ENCODE measurements around the gene CTU1.

The CTU1 gene

DNA sequence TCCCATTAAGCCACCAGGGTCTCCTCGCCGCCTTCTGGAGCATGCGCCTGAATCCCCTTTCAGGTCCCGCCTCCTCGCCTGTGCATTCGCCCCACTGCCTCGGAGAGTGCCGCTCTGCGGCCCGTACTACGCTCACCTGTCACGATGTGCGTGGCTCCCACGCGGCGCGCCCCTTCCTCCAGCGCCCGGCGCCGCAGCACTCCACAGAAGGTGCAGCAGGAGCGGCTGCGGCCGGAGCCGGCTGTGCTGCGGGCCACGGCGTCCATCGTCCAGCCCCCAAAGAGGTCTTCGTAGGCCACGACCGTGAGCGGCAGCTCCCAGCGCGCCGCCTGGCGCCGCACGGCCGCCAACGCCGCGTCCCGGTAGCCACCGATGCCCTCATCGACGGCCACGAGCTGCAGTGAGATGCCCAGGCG is 4.3 kb downstream of the CTU1 start:
- DNase-seq (ENCODE audit: low read depth), result no peak

DNA sequence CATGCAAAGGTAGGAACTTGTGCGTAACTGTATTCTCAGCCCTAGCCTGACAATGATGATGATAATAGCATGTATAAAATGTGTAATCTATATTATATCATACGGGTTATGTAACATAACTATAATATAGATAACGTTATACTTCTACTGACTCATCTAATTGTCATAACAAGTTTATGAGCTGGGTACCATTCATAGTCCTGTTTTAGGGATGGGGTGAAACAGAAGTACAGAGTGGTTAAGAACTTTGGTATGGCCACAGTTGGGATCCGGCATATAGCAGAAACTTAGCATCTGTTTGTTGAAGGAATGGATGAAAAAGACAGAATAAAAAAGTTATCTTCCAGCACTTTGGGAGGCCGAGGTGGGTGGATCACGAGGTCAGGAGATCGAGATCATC is 5.2 kb downstream of the CTU1 start:
- no peak for DNase-seq (ENCODE audit: low read depth)

DNA sequence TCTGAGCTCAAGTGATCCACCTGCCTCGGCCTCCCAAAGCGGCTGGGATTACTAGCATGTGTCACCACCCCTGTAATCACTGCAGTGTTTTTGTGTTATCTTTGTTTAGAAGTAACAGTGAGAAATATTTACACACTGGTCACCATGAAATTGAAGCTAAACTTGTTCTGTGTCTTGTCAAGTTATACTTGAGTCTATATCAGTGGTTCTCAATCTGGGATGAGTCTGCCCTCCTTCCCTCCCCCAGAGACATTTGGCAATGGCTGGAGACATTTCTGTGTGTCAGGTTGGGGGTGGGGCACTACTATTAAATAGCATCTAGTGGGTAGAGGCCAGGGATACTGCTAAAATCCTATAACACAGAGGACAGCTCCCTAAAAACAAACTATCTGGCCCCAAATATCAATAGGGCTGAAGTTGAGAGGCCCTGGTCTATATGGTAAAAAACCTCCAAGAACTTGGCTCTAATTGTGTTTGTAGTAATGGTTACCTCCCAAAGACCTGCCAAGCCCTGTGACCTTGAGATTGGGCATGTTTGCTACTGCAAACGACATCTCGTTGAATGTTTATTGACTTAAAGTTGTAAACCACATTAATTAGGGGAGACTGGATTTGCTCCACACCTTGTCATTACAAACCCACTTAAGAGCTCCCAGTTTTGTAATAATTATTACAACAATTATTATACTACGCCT is 6.9 kb downstream of the CTU1 start:
- DNase-seq (ENCODE audit: low read depth), result no peak

DNA sequence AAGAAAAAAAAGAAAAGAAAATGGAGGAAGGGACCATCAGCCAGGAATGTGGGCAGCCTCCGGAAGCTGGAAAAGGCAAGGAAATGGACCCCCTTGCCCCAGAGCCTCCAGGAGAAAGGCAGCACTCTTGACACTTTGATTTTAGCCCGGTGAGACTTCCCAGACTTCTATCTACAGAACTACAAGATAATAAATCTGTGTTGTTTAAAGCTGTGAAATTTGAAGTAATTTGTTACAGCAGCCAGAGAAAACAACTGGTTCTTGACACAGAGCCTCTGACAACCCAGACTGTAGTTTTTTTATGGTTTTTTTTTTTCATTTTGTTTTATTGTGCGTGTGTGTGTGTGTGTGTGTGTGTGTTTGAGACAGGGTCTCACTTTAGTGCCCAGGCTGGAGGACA is 7.6 kb downstream of the CTU1 start:
- DNase-seq (ENCODE audit: low read depth), result no peak

DNA sequence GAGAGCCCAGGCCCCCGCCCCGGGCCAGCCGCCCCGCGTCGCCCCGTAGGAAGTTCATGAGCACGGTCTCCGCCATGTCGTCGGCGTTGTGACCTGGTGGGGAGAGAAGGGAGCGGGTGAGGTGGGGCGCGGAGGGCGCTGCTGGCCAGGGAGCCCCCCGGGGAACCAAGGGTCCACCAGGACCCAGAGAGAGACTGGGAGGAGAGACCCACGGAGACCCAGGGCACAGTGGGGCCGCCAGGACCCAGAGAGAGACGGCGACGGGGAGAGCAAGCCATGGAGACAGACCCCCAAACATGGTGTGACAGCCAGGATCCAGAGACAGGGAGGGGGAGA is 9.2 kb downstream of the CTU1 start:
- no peak for DNase-seq (ENCODE audit: low read depth)

DNA sequence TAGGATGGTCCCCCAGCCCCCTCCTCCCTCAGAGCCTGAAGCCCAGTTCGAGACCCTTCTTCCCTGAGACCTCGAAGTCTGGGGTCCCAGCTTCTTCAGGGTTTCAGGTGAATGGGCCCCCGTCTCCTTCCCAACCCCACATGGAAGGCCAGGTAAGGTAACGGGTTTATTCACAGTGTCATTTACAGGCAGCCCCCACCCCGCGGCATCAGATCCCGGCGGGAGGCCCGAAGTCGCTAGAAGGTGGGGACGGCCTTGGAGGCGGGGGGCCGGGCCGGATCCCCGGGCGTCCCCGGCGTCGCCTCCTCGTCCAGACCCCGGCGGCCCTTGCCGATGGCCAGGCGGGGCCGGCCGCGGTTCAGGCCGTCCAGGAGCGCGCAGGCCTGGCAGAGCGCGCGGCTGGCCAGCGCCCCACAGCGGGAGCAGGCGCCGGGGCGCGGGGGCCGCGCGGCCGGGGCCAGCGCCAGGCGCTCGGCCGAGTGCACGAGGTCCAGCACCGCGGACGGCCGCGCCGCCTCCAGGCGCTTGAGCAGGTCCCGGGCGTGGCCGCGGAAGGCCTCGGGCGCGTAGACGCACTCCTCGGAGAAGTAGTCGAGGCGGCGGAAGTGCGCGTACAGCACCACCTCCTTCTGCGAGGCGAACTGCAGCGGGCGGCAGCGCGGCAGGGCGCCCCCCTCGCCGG is 9.7 kb downstream of the CTU1 start:
- no peak for DNase-seq (ENCODE audit: low read depth)

DNA sequence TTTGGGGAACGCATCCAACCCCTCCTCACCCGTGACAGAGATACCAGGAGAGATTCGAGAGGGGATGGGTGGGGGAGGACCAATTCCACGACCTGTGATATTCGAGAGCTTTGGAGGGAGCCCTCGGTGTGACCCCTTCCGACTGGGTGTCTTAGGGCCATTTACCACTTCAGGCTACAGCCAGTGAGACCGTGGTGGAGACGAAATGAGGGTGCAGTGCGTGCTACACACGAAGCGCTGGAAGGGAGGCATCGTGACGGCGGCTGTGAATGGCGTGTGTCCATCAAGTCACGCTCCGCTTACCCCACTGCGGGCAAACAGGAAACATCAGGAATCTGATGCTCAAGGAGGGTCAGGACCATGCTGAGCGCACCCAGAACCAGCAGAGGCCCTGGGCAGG is 10.4 kb downstream of the CTU1 start:
- no peak for DNase-seq (ENCODE audit: low read depth)

DNA sequence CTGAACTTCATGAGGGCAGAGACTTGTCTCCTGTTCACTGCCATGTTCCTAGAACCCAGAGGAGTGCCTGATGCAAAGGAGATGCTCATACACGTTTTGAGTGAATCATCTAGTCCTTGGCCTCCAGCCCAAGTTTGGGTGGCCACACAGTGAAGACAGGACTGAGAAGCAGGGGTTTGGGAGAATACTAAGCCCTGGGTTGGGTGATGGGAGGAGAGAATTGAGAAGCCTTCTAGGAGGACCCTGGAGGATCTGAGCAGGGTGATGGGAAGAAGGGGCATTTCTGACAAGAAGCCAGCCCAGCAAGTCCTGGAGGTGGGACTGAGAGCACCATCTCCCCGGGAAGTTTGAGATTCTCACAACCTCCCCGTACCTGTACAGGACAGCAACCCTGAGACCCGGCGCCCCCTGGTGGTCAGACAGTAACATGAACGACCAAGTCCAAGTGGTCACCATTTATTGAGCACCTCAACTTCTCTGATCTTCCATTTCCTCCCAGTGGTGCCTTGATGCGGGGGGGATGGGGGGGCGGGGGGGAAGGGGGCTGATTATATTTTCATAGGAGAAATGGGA is 11.0 kb downstream of the CTU1 start:
- DNase-seq (ENCODE audit: low read depth), result peak; percentile 22

DNA sequence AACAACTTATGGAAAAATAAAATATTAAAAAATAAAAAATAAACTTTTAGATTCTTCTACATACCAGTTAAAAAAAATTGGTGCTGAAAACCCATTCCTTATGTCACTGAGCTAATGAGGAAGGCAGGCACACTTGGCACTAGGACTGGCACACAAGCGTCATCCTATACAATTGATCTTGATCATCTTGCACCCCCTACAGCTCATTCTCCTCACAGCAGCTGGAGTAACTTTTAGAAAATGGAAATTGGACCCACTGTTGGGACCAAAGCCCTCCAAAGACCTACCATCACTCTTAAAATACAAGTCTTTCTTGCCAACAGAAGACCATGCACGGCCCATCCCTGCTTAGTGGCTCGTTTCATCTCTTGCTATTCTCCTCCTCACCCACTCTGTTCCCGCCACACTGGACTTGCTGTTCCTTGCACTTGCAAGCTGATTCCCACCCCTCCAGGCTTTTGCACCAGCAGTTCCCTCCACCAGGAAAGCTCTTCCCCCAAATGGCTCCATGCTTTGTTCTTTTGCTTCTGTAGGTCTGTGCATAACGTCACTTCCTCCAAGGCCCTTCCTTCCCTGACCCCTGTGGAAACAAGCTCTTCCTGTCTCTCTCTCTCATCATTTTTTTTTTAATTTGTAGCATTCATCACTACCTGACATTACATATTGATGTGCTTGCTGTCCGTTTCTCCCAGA is 11.6 kb downstream of the CTU1 start:
- no peak for DNase-seq (ENCODE audit: low read depth)

DNA sequence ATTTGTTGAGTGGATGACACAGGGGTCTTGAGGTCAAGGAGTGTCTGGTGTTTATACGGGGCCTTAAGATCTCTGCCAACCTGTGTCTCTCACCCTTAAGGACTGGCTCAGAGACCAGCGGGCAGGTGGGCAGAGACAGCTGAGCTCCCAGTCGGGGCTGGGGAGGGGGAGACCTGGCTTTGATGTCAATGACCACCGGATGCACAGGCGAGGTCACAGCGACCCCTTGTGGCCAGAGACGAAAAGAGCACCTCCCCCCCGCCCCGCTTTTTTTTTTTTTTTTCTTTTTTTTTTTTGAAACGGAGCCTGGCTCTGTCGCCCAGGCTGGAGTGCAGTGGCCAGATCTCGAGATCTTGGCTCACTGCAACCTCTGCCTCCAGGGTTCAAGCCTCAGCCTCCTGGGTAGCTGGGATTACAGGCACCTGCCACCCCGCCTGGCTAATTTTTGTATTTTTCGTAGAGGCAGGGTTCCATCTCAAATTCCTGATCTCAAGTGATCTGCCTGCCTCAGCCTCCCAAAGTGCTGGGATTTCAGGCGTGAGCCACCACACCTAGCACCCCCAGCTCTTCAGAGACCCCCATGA is 13.4 kb downstream of the CTU1 start:
- no peak for DNase-seq (ENCODE audit: low read depth)

DNA sequence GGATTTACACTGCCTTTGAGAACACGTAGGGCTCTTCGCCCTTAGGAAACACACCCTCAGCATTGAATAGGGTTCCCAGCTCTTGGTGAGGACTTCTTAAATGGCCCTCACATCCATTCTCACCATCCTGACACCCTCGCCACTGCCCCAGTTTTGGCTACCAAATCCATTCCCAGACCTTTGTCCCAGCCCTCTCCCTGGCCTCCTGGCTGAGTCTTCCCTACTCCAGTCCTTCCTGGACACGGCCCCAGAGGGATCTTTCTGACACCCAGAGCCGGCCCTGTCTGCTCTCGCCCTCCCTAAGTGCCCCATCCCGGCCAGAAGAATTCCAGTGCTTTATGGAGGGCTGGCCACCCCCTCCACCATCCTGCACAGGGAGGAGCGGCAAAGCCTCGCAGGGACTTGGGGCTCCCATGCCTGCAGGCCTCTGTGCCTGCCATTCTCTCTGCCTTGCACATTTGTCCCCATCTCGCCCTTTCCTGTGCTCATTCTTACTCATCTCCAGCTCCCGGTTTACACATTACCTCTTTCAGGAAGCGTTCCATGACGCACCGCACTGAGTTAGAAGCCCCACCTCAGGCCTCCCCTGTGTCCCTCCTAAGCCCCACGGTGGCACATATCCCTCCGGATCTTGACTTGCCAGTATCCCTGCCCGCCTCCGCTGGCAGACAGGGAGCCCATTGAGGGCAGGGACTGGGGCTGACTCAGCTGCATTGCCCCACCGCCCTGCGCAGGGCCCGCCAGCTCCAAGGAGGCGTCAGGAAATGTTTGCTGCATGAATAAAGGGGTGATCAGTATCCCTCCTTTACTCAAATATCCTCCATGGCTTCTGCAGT is 14.5 kb downstream of the CTU1 start:
- DNase-seq (ENCODE audit: low read depth), result no peak

DNA sequence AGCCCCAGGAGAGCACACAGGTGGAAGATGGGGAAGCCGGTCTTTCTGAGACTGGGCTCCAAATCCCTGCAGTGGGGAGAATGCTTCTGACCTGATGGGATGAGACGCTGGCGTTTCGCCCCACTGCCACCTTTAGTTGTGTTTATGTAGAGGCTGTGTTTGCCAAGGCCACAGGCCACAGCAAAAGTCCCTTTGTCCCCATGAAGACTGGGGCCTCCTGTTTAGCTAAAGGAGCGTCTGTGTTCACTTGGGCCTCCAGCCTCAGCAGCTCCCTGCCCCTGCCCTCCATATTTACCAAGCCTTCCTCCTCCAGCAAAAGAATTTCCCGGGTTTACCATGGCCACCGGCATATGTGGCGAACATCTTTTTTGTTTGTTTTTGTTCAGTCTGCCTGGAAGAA is 15.1 kb downstream of the CTU1 start:
- DNase-seq (ENCODE audit: low read depth), result no peak

DNA sequence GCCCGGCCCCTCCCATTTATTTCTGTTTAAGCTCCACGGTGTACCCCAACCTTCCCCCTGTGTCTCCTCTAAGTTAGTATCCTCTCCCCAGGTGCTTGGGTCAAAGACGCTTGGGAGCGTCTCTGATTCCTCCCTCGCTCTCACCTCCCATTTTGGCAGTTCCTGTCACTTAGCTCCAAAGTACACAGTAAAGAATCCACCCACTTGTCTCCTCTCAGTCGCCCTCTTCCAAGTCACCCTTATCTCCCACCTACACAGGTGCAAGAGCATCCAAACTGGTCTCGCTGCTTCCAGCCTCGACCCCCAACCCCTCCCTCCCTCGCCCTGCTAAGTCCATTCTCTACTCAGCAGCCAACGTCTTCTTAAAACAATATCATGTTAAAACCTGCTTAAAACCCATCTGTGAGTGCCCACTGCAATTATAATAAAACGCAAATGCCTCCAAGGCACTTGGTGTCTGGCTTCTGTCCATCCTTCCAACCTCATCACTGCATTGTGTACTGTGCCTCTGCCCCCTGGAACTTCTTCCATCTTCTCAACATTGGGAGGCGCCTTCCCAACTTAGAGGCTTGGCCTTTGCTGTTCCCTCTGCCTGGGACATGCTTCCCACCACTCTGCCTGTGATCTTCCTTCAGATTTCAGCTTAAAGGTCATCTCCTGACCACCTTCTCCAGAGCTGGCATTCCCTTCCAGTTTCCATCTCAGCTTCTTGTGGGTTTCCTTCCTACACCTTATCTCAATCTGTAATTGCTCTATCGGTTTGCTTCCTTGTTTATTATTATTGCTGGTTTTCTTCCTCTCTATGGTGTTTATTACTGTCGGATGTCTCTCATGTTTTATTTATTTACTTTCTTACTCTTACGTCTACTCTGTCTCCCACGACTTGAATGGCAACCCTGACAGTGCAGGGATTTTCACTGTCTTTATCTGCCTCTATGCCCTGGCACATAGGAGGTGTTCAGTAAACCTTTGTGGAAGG is 16.0 kb downstream of the CTU1 start:
- no peak for DNase-seq (ENCODE audit: low read depth)

DNA sequence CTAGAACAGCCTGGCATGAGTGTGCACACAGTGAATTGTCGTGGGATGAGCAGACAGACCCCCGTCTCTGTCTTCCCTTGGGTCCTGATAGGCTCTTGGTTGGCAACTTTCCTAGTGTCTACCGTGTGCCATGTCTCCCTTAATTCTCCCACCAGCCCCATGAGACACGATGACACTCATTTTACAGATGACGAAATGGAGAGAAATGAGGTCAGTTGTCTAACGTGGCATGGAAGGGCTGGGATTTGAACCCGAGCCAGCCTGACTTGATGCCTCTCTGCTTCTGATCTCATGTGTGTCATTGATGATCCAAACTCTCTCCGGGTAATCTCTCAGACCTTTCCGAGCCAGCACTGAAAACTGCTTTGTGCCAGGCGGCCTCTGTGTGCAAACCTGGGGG is 17.1 kb downstream of the CTU1 start:
- DNase-seq (ENCODE audit: low read depth), result no peak

DNA sequence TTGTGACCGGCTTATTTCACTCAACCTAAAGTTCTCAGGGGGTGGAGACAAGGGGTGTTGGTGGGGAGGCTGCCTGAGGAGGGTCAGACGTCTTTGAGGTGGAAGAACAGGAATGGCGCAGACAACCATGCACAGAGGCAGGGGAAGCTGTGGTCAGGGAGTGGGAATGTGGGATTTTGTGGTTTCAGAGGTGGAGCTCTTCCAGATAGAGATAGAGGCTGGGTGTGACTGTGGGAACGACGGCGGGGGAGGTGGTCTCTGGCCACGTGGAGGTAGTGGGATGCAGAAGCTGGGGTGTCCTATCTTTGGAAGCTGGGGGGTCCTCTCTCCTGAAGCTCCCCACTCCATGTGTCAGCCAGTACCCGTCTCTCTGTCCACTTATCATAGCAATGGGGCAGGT is 17.7 kb downstream of the CTU1 start:
- DNase-seq (ENCODE audit: low read depth), result no peak

DNA sequence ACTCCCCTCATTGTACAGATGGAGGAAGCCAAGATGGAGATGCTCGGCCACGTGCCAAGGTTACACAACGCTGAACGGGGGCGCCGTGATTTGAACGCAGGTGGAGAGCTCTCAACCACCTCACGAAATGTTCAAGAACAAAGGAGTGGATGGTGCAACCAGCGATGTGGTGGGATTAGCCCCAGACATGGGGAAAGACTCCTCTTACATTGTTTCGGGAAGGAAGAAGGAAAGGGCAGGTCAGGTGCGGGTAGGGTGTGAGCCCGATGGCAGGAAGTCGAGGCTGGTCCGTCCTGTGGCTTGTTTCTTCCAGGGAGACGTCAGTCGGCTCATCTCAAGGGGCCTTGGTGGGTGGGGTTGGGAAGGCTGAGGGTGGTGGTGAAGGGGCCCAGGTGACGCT is 18.4 kb downstream of the CTU1 start:
- no peak for DNase-seq (ENCODE audit: low read depth)

DNA sequence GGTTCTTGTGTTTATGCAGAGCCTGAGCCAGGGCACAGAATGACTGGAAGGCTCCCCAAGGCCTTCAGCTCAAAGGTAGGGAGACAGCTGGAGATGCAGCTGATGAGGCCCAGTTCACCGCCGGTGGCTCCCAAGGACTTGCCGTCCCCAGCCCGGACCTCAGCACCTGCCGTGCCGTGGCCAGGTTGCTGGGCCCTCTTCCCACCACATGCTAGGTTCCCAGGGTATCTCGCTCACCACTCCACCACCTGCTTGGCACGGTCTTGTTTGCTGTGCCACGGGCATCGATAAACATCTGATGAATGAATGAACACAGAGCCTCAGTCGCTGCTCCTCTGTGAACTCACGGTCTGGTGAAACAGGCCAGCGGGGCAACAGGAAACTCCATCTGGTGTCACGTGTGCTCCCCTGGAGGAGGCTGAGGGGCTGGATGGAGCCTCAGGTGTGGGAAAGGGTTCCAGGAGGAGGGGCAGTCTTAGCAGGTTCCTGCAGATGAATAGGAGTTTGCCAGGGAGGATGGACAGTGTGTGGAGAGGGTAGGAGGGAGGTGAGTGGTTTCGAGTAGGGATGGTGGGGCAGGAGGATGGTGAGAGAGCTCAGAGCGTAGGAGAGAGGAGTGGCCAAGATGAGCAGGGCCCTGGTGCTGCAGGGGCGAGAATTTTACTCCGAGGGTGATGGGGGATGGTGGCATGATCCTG is 21.9 kb downstream of the CTU1 start:
- no peak for DNase-seq (ENCODE audit: low read depth)

DNA sequence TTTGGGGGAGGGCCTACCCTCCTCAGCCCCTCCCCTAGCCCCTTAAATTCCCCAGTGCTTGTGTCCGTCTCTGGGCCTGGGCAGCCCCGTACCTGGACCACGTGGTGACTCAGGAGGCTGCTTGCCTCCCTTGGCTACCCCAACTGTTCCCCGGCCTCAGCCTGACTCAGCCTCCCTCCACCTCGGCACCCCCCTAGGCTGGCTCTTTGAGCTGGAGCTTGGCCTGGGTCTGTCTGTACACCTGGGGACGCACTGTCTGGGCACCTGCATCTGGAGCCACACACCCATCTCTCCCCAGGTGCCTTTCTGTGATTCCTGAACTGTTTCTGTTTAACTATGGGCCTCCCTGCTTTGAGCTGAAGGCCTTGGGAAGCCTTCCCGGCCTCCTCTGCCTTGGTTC is 23.7 kb downstream of the CTU1 start:
- no peak for DNase-seq (ENCODE audit: low read depth)

DNA sequence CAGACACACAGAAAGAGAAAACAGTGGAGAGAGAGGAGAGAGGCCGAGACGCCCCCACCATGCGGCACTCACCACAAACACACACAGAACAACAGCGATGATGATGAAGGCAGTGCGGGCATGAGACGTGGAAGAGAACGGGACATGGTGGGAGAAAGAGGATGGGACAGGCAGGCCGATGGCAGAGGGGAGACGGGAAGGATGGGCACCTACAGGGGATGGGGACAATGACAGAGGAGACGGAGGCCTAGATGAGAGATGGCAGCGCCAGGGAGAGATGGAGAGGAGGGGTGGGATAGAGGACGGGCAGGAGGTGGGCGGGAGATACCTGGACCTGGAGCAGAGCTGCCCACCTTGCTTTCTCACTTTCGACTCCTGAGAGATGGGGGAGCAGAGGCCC is 24.4 kb downstream of the CTU1 start:
- no peak for DNase-seq (ENCODE audit: low read depth)

DNA sequence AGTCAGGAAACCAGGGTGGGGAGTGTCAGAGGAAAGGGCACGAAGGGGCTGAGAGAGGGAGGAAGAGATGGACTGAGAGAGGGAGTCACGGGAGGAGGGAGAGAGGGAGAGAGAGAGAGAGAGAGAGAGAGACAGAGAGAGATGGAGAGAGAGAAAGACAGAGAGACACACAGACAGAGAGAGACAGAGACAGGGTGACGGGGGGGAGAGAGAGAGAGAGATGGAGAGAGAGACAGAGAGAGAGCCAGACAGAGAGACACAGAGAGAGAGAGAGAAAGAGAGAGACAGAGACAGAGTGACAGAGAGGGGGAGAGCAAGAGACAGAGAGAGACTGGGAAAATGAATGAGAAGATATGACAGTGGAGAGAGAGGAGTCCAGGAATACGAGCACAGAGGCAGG is 25.0 kb downstream of the CTU1 start:
- no peak for DNase-seq (ENCODE audit: low read depth)

Measured in fibroblast of the conjunctiva (primary cell).